DMS79 treated with DMSO at 0.1 percent for 48 hours (cell line): ENCODE results near the gene CSTF1.

Source experiments
- DNase-seq: peaks from one replicate; lab custom pipeline; 2025; lab: John Stamatoyannopoulos, UW

Gene CSTF1

DNA sequence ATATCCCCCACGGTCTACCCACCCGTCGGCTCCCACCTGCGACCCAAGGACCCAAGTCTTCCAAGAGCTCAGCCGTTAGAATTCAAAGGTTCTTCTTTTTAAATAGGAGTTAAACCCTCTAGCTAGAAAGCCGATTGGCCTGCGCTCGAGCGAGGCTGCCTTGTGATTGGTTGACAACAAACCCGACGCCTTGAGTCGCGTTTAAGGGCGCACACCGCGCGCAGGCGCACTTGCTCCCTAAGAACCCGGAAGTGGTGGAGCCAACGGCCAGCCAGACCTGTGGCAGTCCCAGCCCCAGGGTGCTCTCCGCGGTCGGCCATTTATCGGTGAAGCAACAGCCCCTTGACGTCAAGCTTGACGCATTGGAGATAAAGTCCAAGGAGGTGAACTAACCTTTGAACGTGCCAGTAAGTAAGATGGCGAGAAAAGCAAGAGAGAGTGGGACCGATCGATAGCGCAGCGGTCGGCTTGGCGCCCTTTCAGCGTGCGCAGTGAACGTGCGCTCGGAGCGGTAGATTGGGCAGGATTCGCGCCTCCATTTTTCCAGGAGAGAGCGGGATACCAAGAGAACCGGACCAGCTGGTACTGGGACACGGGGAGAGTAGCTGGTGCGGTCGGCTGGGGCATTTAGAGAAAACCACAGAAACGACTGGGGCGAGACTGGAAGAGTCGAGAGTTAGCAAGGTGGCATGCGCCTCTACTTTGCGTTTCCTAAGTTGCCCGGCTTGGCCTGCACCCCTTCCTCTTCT, at the start of gene CSTF1, which contains the start of gene AURKA:
Gene CSTF1, plus strand, starts transcription at position 514 of the 749 bp plus-strand sequence. CDS start 2,908 bp downstream, outside the sequence.
Gene AURKA, minus strand, starts transcription at position 84 of the 749 bp plus-strand sequence. CDS start 4,018 bp downstream, outside the sequence.
- DNase-seq = peak; percentile 100

- DNase-seq = no peak
Observed at GRCh38 chr20:56342783-56343182, 49.7 kb upstream of the CSTF1 start.

DNA sequence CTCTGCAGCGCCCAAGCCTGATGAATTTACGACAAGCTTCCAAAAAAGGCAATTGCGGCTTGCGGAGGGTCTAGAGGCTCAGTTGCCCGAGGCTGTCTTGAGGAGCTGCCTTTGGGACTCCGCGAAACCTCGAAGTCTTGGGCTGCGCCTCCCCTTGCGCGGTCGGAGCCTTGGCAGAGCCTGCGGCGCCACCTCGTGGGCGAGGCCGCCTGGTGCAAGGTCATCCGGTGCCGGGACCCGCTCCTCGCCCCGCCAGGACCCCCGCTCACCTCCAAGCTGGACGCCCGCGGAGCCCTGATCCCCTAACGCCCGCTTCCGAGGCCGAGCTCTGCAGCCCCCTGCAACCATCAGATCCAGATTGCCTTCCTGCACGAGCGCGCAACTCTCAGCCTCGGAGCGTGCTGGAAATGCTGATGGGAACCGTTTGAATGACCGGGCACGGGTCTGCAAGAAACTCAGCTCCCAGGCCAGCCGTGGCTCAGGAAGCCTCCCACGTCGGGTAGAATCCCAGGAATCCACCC, 48.5 kb upstream of the CSTF1 start:
- no peak for DNase-seq

DNA sequence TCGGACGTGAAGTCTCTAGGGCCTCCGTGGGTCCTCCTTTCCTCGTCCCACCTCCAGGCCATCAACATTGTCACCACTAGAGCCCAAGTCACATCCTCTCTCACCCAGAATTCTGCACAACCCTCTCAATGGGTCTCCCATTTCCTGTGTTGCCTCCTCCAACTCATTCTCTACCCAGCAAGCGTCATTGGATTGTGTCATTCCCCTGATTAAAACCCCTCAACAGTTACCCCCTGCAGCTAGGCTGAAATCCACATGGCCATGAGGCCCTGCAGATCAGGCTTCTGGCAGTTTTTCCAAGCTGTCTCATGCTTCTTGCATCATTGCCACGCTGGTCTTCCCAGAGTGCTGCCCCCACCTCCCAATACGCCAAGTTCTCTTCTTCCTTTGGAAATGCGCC, 46.5 kb upstream of the CSTF1 start:
- DNase-seq = no peak

DNA sequence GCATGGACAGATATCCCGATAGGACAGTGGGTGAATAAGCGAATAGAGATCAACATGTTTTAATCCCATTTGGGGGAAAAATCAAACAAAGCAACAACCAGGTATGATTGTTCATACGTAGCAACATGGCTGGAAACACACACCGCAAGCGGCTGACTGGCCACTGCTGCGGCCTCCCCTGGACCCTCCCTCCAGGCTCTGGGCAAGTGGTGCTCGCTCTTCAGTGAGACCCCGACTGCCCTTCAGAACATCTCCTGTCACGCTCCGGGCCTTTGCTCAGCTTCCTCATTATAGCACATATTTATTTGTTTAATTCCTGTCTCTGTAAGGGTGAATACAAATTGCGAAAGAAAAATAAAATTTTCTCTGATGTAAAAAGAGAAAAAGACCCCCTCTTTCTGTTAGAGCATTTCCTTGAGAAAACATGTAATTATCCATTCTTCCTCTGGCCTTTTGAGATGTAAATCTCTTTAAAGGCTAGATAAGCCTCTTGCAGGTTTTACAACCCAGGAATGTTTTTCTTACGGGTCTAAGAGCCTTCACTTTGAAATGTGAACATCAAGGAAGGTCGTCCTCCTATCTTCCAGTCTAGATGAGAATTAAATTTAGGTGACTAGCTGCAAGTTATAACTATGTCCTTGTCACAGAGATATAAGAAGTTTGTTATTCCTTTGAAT, 44.7 kb upstream of the CSTF1 start:
- DNase-seq = no peak

DNA sequence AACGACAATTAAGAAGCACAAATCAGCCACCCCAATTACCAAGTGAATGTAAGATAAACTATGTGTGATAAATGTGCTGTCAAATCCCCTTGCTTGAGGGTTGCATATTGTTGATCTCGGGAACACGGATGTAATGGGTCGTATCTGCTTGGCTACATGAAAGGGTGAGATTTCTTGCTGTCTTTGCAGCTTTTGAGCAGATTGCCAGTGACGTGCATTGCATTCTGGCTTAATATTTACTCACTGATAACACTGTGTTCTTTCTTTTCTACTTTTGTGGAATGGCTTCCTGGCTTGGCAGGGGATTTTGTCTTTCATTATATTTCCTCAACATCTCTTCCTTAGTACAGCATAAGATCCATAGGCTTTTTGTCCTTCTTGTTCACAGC, 44.1 kb upstream of the CSTF1 start:
- DNase-seq = no peak

DNA sequence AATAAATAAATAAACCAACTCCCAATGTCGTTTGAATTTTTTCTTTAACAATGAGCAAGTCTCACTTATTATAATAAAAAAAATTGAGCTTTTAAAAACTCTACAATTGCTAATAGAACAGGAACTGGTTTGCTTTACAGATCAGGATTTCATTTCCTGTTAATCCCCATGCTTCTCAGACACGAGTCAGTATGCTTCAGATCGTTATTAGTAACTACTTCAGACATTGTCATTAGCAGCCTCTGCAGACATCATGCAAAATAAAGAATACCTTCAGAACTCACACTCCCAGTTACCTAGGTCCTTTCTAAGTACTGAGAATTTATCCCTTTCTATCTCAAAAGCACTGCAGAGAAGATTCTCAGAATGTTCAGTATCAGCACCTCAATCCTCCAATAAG, 43.7 kb upstream of the CSTF1 start:
- no peak for DNase-seq

DNA sequence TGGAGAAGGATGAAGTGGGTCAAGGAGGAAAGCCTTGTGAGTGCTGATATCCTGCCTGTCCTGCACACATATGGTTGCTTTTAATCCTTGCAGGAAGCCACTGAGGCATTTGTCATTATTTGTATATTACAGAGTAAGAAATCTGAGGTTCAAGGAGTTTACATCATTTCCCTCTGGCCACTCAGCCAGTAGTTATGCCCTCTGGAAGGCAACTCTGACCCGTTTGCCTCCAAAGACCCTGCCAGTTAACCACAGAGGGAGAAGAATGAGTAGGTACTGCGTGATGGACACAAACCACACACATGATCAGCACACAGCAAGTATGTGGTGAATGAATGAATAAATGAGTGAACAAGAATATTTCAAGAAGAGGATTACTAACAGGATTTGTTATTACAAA, 41.6 kb upstream of the CSTF1 start:
- no peak for DNase-seq

DNA sequence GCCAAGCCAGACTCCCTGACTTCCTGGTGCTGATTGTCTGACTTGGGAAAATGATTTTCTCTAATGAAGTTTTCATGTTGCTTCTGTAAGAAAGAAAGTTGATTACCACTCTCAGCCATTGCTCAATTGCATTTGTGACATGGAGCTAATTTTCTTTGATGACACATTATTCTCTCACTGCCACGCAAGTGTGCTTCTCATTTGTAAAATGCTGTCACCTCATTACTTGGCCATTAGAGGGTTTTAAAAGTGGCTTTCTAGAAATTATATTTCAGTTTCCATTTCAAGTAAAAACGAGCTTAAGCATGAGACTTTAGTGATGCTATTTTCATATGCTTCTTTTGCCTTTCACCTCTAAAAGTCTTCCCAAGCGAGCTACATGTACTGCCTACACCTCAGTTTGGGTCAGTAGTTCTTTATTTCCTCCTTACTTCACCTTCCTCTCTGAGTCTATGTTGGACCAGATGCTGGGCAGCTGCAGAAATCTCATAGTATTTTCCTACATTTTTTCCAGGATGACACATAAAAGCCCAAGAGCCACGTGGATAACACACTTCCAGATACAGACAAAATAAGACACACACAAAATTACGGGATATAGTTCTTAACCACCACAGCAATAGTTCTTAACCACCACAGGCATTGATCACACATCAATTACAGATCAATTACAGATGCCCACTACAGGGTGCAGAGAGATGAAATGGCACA, 39.9 kb upstream of the CSTF1 start:
- DNase-seq = no peak

DNA sequence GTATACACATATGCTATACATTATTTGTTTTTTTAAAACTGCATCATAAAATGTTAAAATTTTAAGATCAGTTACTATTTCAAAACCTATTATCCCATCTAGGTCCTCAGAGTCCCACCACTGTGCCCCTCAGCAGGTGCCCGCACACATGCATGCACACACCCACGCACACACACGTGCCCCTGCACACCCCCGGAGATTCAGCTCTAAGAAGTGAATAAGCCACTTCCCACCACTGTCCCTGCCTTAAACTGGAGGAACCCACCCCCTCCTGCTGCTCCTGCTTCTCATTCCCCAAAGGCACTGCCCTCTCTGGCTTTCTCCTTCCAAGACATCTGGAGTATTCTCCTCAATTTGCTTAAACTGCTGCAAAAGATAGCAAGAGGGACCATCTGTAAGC, 39.1 kb upstream of the CSTF1 start:
- DNase-seq = no peak

DNA sequence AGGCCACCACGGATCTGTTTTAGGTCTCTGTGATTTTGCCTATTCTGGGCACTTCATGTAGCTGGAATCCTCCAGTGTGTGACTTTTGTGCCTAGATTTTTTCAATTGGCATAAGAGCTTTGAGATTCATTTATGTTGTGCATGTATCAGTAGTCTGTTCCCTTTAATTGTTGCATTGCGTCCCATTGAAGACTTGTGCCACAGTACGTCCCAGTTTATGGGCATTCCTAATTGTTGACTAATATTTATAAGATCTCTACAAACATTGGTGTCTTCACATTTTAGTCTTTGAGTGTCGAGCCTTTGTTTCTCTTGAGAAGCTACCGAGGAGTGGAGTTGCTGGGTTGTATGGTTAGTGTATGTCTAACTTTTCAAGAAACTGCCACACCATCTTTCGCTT, 34.4 kb upstream of the CSTF1 start:
- DNase-seq = no peak

DNA sequence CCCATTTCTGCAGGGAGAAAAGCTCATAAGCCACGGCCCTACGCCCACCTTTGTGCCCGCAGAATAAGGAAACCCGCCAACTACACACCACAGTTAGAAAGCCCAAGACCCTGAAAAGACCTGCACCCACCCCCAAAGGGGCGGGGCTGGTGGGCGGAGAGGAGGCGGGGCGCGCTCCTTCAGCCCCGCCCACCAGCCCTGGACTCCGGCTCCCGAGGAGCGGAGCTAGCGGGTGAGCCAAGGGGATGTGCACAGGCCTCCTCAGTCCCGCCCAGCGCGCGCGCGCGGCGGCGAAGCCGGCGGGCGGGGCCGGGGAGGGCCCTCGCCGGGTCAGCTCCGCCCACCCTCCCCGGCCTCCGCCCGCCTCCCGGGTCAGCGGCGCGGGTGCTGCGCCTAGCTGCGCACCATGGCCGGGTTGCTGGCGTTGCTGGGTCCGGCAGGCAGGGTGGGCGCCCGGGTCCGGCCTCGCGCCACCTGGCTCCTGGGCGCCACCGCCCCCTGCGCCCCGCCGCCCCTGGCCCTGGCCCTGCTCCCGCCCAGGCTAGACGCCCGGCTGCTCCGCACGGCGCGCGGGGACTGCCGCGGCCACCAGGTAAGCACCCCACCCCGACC, 33.7 kb upstream of the CSTF1 start, which contains the start of gene FAM210B:
Gene FAM210B, plus strand, starts transcription at position 375 of the 612 bp plus-strand sequence. Its CDS starts 32 bp downstream, at position 407.
- DNase-seq = peak; percentile 68

DNA sequence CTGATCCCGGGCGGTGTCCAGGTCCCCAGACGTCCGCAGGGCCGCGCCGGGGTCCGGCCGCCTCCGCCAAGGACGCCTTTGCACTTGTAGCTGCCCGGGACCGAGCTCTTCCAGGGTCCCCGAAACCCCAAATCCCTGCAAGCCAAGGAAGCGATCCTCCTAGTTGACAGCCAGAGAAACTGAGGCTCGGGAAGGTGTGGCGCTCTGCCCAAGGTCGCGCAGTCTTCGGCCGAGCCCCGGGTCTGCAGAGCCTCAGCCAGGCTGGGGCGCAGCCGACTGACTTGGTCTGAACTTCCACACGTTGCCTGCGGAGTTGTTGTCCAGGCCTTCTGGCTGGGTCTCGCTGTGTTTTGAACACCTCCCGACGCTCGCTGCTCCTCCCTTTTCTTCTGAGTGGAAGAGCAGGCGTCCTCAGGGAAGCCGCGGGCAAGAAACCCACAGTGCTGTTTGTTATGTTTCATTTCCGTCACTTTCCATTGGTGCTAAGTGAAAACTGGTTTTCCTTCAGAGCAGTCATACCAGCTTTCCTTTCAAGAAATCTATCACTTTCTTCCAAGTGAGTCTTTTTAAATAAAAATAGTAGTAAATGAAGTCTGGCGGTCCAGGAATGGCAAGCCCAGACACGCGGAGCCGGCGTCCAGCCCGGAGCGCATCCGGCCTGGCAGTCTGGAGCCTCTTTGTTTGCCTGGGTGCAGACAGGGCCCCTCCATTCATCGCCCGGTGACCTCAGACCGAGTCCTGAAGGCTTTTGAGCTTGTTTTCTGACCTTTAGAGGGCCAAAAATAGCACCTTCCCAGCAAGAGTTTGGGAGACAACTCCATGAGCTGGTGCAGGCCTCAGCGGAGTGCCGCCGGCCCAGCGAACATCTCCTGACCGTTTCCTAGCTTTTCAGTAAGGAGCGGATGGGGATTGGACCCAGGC, 33.0 kb upstream of the CSTF1 start:
- DNase-seq = peak; percentile 79

DNA sequence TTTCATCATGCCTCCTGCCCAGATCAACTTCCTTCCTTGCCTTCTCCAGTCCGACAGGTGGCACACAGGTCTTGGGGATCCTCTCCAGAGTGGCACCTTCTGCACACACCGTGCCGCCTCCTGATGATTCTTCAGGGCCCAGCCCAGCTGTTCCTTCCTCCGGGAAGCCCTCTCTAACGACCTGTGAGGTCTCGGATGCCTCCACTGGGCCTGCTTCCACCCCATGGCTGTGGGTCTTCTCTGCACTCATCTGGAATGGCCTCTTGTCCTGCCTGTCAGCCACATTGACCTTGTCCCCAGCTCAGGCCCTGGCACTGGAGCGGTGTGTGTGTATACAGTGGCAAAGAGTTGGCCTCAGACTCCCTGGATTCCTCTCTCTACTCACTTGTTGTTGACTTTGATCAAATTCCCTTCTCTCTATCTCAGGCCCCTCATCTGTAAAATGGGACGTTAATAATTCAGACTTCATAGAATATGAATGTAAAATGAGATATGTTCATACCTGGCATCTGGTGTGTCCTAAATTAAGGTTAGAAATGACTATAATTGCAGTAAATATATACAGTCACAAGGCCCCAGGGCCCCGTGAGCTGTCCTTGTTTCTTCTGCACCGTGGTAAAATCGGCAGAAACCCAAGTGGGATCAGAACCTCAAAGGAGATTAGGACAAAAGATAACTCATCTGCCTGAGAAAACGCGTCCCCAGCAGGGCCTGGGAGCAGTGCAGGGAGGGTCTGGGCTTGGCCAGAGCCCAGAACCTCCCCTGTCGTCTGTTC, 32.1 kb upstream of the CSTF1 start:
- peak; percentile 39 for DNase-seq

DNA sequence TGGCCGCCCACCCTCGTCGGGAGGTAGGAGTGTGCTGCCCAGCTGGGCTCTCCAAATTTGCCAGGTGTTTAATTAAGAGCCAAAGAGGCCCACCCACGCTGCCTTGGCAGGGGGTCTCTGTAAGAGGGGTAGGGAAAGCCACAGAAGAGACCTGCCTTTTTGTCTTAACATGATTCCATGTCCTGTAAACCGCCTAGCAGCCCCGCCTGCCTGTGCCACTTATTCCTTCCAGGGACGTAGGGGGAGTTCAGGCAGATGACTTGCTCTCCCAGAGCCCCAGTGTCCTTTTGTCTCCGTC, 31.6 kb upstream of the CSTF1 start:
- peak; percentile 73 for DNase-seq

DNA sequence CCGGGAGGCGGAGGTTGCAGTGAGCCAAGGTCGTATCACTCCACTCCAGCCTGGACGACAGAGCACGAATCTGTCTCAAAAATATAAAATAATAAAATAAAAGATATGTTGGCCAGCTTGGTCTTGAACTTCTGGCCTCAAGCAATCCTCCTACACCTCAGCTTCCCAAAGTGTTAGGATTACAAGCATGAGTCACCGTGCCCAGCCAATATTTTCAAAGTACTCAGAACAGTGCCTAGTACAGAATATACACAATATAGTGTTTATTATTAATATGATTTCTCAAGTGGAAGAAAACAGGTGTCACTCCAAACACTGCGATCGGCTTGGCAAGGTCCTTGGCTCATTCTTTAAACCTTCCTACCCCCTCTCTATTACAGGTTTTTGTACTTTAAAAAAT, 30.5 kb upstream of the CSTF1 start:
- DNase-seq = no peak

DNA sequence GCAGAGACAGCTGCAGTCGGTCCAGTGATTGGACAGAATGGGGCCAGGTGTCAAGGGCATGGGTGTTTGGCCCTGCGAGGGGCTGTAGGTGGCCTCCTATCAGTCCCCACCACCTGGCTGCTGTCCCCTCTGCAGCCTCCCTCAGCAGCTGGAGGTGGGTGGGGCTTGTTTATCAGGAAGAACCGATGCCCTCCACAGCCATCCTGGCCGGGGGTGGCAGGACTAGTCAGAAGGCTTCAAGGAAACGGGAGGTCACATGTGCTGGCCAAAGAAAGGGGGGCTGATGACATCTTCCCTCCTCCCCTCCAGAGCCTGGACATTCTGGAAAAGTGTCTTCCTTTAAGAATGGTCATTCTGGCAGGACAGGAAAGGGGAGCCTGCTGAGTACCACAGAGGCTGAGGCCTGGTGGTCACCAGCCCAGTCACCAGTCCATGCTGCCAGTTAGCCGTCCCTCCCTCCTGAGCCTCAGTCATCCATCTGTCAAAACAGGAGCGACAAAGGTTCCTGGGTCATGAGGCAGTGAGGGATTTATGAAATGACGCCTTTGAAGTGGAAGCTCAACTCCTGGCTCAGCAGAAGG, 29.5 kb upstream of the CSTF1 start:
- DNase-seq = no peak

DNA sequence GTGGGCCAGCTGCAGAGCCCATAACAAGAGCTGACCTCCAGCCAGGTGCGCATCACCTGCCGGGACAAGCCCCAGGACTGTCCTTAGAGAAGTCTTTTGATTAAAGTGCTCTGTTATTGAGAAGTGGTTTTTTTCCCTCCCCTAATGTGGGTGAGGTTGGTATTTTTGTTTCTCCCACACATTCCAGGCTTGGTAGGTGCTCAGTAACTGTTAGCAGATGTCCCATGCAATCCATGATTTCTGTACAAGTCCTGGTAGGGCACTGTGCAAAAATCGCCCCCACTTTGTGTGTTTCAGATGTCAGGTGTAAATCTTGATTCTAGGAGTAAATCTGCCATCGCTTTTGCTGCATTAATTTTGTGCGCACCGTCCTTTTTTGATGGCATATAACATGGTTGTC, 29.0 kb upstream of the CSTF1 start:
- no peak for DNase-seq

- no peak for DNase-seq
Observed at GRCh38 chr20:56368351-56369134, 23.9 kb upstream of the CSTF1 start.
